HTR-8/SVneo (cell line): ENCODE measurements around the gene ACHE.

Experiments
- DNase-seq: peaks from one replicate; pipeline ENCODE4 v3.0.0; 2011; ENCODE audit warnings: low spot score, mixed read lengths; ENCODE audit not compliant: insufficient read length
- FAIRE-seq: peaks from 2 replicates; lab custom pipeline; 2011; peaks lifted over from hg19 to GRCh38; lab: Jason Lieb, UNC

ACHE gene

DNA sequence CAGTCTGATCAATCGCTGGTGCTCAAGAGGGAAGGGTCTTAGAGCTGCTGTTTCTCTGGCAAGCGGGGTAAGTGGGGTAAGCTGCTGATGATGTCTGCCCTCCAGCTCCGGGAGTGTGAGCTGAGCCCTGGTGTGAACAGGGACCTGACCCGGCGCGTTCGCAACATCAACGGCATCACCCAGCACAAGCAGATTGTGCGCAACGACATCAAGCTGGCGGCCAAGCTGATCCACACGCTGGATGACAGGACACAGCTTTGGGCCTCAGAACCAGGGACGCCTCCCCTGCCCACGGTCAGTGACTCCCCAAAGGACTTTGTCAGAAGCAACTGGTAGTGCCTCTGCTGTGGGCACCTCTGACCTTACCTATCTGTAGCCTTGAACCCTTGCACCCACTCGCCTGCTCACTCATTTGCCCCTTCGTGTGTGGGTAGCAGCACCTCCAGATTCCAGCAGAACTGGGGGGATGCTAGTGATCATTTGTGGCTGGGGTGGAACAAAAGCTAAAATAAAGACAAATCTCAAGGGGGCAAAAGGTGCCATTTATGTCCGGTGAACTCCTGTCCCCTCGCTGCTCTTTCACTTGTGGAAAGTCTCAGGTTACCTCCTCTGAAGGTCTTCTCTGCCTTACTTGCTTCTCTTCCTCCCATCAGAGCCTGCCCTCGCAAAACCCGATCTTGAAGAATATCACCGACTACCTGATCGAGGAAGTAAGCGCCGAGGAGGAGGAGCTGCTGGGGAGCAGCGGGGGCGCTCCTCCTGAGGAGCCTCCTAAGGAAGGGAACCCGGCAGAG is 9.3 kb downstream of the ACHE start:
- no peak for DNase-seq
- no peak for FAIRE-seq

DNA sequence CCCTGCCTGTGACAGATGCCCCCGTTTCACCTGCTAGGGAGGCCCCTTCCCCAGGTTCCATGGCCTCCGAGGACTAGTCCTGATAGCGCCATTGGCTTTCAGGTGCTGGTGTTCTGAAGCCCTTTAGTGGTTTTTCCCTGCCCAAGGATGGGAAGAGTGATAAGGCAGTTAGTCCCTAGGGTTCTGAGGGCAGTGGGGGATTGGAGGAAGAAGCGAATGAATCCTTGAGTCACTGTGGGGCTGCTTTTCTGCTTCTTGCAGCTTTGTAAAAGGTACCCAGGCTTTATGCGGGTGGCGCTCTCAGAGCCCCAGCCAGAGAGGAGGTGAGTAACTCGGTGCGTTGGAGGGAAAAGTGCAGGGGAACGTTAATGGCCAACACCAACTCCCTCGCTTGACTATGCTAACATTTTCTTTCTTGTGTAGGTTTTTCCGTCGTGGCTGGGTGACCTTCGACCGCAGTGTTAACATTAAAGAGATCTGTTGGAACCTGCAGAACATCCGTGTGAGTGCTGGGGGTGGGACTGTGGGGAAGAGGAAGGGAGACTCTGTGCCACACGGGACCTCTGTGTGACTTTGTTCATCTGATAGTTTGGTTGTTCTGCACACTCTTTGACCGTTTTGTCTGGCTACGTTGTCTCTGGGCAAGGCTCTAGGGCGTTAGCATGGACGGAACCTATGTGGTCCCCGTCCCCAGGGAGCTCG is 10.1 kb downstream of the ACHE start:
- DNase-seq, result no peak
- FAIRE-seq, result no peak

DNA sequence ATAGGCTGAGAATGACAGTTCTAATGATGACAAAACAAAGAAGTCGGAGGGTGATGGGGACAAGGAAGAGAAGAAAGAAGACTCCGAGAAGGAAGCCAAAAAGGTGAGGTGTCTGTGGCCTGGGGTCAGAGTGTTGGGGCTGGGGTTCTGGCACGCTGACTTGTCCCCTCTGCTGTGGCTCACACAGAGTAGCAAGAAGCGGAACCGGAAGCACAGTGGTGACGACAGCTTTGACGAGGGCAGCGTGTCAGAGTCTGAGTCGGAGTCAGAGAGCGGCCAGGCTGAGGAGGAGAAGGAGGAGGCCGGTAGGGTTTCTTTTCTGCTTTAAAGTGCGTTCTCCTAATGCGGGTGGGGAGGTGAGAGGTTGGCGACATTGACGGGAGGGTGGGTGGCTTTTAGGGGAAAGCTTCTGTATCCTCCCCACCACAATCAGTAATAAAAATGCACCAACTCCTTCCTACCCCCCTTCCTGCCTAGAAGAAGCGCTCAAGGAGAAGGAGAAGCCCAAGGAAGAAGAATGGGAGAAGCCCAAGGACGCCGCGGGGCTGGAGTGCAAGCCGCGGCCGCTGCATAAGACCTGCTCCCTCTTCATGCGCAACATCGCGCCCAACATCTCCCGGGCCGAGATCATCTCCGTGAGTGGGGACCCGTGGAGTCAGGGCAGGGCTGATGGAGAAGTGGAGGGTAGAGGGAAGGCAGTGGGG is 10.8 kb downstream of the ACHE start:
- FAIRE-seq (no peak), DNase-seq (no peak)

DNA sequence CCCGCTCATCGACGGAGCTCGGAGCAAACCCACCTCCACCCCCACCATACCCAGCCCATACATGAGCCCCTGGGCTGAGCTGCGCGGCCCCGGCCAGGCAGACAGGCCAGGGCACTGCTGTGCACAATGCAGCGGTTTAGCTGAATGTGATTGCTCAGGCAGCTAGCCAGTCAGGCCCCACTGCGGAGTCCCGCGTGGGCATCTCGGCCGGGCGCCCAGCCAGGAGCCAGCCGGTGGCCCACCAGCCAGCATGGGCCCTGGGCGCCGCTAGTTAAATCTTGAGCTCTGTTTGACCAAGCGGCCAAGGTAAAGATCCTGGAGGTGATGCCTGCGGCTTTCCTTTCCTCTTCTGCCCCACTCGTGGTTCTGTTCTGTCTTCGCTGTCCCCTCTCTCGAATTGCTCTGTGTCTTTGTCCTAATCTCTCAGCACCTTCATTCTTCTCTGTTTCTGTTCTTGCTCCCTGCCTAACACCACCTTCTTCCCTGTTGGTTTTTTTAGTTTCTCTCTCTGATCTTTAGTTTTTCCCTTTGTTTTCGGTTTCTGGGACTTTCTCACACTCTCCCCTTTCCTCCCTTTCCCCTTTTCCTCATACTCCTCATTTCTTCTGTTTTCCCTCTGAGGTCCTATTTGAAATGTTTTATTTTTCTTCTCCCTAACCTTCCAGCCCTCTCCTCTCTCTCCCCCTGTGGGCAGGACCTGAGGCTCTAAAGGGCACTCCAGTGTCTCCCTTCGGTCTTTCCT is 12.7 kb downstream of the ACHE start:
- DNase-seq (no peak), FAIRE-seq (no peak)

DNA sequence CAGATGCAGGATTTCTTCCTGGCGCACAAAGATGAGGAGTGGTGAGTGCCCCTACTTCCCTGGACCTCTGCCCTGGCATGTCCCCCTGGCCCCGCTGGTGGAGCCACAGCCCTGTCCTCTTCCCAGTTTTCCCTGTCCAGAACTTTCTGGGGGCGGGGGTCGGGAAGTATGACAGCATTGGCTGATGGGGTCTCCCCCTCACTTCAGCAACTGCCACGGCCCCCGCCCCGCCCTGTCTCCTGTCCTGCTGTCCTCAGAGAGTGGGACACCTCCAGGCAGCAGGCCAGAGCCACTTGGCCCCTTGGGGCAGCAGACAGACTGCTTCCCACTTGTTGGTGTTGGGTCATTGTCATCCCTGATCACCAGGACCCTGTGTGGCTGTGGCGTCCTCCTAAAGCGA is 13.5 kb downstream of the ACHE start:
- no peak for FAIRE-seq
- no peak for DNase-seq

DNA sequence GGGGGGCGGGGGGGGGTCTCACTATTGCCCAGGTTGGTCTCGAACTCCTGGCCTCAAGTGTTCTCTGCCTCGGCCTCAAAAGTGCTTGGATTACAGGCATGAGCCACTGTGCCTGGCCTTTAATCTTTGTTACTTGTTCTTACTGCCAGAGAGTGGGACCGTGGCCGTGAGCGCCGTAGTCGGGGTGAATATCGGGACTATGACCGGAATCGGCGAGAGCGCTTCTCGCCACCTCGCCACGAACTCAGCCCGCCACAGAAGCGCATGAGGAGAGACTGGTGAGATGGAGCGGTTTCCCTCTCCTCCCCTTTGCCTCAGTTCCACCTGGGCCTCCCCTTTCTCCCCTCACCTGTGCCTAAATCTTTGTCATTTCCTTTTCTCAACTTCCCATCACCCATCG is 14.6 kb downstream of the ACHE start:
- no peak for DNase-seq
- FAIRE-seq, result no peak

DNA sequence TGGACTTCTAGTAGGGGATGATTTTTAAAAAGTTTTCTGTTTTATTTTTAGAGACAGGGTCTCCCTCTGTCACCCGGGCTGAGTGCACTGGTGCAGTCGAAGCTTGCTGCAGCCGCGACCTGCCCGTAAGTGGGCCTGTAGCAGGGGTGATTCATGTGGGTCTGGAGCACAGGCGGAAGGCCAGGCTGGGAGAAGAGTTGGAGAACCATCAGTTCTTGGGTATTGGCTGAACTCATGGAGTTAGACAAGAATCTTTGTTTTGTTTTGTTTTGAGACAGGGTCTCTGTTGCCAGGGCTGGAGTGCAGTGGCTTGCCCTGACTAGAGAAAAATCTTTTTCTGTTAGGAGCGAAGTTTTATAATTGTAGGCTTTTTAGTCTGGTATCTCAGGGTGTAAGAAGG is 15.0 kb downstream of the ACHE start:
- DNase-seq (no peak), FAIRE-seq (no peak)

DNA sequence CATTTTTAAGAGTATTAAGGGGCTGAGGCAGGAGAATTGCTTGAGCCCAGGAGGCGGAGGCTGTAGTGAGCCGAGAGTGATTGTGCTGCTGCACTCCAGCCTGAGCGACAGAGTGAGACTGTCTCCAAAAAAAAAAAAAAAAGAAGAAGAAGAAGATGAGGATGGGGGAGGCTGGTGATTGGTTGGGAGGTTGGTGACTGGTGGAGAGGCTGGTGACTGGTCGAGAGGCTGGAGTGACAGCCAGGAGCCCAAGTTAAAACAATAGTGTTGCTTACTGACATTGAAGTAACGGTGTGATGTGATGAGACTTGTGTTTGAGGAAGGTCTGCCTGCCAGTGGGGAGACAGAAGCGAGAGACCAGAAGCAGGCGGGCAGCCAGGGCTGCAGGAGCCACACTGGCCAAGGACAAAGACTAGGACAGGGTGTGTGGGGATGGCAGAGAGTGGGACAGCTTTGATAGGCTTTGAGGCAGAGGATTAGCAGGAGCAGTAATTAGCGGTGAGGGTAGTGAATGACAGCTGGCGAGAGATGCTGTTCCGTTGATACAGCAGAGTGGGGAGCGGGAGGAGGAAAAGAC is 15.9 kb downstream of the ACHE start:
- DNase-seq, result no peak

DNA sequence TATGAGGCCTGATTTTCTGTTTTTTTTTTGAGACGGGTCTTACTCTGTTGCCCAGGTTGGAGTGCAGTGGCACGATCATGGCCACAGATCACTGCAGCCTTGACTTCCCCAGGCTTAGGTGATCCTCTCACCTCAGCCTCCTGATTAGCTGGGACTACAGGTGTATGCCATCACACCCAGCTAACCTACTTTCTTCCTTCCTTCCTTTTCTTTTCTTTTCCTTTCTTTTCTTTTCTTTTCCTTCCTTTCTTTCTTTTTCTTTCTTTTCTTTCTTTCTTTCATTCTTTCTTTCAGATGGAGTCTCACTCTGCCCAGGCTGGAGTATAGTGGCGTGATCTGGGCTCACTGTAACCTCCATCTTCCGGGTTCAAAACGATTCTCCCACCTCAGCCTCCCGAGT is 17.0 kb downstream of the ACHE start:
- FAIRE-seq, result no peak
- DNase-seq, result no peak

More for the DNA sequence above, 15.9 kb downstream of the ACHE start:
- no peak for FAIRE-seq

DNA sequence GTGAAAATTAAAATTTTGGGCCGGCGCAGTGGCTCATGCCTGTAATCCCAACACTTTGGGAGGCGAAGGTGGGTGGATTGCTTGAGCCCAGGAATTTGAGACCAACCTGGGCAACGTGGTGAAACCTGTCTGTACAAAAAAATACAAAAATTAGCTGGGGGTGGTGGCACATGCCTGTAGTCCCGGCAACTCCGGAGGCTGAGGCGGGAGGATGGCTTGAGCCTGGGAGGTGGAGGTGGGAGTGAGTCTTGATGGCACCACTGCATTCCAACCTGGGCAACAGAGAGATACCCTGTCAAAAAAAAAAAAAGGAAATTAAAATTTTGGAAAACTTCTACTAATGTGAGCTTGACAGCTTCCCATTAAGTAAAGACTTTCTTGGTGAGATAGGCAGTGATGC is 17.7 kb downstream of the ACHE start:
- DNase-seq (no peak), FAIRE-seq (no peak)

DNA sequence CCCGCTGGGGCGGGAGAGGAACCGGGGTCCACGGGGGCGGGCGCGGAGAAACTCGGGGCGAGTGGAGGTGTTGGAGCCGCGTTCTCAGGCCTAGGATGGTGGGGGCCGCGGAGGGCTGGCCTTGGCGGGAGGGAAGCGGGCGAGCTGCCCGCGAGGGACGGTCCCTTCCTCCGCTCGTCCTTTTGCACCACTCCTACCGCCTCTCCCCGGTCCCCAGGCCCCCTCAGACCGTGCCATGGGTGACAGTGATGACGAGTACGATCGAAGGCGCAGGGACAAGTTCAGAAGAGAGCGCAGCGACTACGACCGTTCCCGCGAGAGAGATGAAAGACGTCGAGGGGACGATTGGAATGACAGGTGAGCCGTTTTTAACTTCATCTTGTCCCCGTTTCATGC is 20.3 kb downstream of the ACHE start:
- FAIRE-seq (no peak), DNase-seq (no peak)

DNA sequence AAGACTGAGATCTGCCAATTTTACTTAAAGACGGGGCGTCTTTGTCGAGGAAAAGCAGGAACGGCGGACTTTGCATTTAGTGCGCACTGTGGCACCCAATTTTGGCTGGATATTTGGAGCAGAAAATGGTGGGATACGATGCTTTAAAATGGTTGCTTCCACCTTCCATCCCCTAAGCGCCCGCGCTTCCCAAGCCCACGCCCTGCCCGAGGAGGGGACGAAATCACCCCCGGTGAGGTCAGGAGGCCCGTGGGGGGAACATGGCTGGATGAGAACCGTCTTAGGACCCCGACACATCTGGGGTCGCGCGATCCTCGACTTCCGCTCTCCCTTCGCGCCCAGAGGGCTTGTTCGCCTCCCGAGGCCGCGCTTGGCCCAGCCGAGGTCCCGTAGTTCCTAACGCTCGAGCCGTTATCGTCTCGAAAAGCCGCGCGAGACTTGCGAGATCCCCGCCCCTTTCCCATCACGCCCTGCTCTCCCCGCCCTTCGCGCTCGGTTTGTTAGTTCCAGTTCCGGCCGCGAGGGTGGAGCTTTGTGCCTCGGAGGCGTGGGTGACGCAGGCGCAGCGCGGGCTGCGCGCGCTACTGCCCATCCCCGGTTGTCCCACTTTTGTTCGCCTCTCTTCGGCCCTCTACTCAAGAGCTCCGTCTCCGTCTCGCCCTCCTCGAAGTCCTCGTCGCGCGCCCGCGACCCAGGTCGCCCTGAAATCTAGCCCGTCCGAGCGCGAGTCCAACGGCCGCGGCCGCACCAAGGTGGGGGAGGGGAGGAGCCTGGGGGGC is 20.9 kb downstream of the ACHE start, which contains the start of gene SRRT:
Gene SRRT (plus strand): TSS at position 527 of the 779 bp plus-strand sequence. CDS start 488 bp downstream, outside the sequence.
- DNase-seq (peak; percentile 83), FAIRE-seq (peak; percentile 82)

DNA sequence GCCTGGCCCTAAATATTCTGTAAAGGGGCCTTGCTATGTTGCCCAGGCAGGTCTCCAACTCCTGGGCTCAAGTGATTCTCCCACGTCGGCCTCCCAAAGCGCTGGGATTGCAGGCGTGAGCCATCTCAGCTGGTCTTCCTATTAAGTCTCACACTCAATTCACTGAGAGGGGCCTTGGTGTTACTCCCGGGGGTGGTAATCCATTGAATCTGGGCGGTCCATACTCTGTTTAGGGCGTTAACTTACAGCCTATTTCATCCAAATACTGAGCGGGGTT is 21.4 kb downstream of the ACHE start:
- FAIRE-seq, result no peak
- DNase-seq, result no peak

DNA sequence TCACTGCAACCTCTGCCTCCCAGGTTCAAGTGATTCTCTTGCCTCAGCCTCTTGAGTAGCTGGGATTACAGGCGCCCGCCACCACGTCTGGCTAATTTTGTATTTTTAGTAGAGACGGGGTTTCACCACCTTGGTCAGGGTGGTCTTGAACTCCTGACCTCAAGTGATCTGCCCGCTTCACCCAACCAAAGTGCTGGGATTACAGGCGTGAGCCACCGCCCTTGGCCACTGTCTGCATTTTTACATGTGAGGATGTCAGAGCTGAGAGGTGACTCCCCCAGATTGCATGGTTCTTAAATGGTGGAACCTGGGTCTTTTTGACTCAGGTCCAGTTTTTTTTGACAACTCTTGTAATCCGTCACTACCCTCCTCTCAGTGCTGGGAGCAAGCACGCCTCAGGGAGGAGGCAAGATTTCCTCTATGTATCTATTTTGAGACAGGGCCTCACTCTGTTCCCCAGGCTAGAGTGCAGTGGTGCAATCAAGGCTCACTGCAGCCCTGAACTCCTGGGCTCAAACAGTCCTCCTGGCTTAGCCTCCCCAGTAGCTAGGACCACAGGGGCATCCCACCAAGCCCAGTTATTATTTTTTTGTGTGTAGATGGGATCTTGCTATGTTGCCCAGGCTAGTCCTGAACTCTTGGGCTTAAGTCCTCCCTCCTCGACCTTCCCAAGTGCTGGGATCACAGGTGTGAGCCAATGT is 21.9 kb downstream of the ACHE start:
- FAIRE-seq, result no peak
- no peak for DNase-seq

DNA sequence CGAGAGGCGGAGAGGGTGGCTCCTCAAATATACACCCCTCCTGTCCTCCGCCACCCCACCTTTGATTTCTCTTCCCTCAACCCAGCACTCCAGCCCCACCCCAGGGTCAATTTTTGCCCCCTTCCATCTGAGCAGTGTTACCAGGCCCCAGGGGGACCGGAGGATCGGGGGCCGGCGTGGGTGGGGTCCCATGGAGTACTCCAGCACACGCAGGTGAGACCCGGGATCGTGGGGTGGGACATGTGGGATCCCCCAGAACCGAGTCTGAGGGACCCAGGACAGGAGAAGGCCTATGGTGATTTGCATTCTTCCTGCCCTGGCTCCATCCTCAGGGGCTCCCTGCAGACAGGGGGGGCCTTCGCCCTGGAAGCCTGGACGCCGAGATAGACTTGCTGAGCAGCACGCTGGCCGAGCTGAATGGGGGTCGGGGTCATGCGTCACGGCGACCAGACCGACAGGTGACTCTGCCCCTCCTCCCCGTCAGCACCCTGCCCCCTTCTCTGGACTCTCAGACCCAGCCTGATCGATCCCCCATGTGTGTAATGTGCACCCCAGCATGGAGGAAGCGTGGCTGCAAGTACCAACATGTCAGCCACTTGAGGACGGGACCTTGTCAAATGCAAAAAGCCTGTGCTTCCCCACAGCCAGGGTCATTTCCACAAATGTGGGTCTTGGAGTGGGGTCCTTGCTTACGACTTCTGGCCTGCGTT is 27.8 kb downstream of the ACHE start:
- DNase-seq, result no peak
- FAIRE-seq, result no peak

DNA sequence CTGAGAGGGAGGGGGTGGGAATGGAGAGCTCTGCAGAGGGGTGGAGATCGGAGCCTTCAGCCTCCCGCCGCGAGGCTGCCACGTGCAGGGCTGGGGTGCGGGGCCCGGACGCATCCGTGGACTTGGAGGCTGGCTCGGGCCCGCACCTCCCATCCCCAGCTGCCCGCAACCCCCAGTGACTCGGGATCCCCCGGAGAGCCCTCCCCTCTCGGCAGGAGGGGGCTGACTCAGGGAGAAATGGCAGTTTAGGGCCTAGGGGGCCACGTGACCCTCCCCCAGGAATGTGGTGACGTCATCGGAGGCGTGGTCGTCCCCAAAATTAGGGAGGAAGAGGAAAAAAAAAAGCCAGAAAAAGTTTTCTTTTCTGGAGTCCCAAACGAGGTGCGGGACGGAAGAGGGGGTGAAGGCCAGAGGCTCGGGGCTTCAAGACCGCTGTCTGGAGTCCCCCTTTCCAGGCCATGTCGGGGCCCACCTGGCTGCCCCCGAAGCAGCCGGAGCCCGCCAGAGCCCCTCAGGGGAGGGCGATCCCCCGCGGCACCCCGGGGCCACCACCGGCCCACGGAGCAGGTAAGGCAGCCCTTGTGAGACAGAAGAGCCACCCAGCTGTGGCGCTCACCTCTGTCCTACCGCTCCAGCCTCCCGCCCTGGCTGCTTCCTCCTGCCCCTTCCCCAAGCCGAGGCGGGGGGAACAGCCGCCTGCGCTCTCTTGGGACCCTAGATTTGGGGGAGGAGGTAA is 28.5 kb downstream of the ACHE start, which contains the start of gene TRIP6:
Gene TRIP6 (plus strand): TSS at position 348 of the 736 bp plus-strand sequence. CDS start 111 bp downstream, at position 459.
- DNase-seq (peak; percentile 89), FAIRE-seq (no peak)

DNA sequence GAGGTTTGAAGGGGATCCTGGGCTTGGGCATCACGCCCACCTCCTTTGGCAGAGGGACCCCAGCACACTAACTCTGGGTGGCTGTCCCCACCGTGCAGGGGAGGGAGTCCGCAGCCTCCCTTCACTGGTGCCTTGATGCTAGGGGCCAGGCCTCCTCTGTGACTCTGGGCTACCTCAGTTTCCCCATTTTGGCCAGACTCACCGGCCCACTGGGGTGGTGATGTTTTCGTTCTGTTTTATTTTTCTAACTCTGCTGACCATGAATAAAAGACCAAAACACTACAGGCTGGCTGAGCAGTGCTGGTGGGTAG is 29.0 kb downstream of the ACHE start:
- FAIRE-seq (no peak), DNase-seq (no peak)
